NCI-H1092 treated with DMSO at 0.1 percent for 48 hours (cell line): ENCODE measurements around the gene OSBPL9.

Source experiments
- DNase-seq: peaks from one replicate; lab custom pipeline; 2025; lab: John Stamatoyannopoulos, UW

The OSBPL9 gene

GRCh38 chr1:51740652-51741051 is 123.8 kb downstream of the OSBPL9 start:
- DNase-seq = no peak

GRCh38 chr1:51741121-51741681 is 124.3 kb downstream of the OSBPL9 start:
- DNase-seq = no peak

GRCh38 chr1:51744506-51745303 is 127.8 kb downstream of the OSBPL9 start:
- no peak for DNase-seq

GRCh38 chr1:51745304-51745570 is 128.3 kb downstream of the OSBPL9 start:
- no peak for DNase-seq

GRCh38 chr1:51749151-51749550 is 132.3 kb downstream of the OSBPL9 start:
- no peak for DNase-seq

- DNase-seq = no peak
Measured at GRCh38 chr1:51750218-51750617, 133.3 kb downstream of the OSBPL9 start.

GRCh38 chr1:51750729-51751128 is 133.8 kb downstream of the OSBPL9 start:
- no peak for DNase-seq

GRCh38 chr1:51752073-51752948 is 135.4 kb downstream of the OSBPL9 start:
- DNase-seq = no peak

- no peak for DNase-seq
Measured at GRCh38 chr1:51753969-51754368, 137.1 kb downstream of the OSBPL9 start.

- no peak for DNase-seq
Measured at GRCh38 chr1:51754666-51755065, 137.8 kb downstream of the OSBPL9 start.

- DNase-seq = no peak
Measured at GRCh38 chr1:51755437-51755836, 138.5 kb downstream of the OSBPL9 start.

GRCh38 chr1:51756290-51756689 is 139.4 kb downstream of the OSBPL9 start:
- DNase-seq = no peak

- no peak for DNase-seq
Measured at GRCh38 chr1:51758310-51758709, 141.4 kb downstream of the OSBPL9 start.

GRCh38 chr1:51760872-51761271 is 144.0 kb downstream of the OSBPL9 start:
- no peak for DNase-seq

GRCh38 chr1:51761351-51761750 is 144.5 kb downstream of the OSBPL9 start:
- no peak for DNase-seq

GRCh38 chr1:51768971-51769588 is 152.2 kb downstream of the OSBPL9 start:
- peak; percentile 15 for DNase-seq

GRCh38 chr1:51776408-51776807 is 159.5 kb downstream of the OSBPL9 start:
- DNase-seq = no peak

GRCh38 chr1:51780927-51781326 is 164.0 kb downstream of the OSBPL9 start:
- DNase-seq = no peak

GRCh38 chr1:51784997-51785421 is 168.1 kb downstream of the OSBPL9 start:
- no peak for DNase-seq

GRCh38 chr1:51788938-51789337 is 172.0 kb downstream of the OSBPL9 start:
- no peak for DNase-seq

GRCh38 chr1:51789342-51789741 is 172.4 kb downstream of the OSBPL9 start:
- no peak for DNase-seq

- DNase-seq = no peak
Measured at GRCh38 chr1:51790385-51790784, 173.5 kb downstream of the OSBPL9 start.

GRCh38 chr1:51791888-51792287 is 175.0 kb downstream of the OSBPL9 start:
- no peak for DNase-seq
